Measurements from ENCODE around the gene FAM163B. TPM values are rescaled to one million over a fixed set of nuclear protein-coding genes. Genes with fewer than 3 reads are reported as not detected.

FAM163B gene
- total and polyA plus RNA-seq, 2 donors (not counting 1 experiment from before 2014, with no cell fraction given), result not detected

- ATAC-seq (ENCODE audit: low read depth), result no peak
- Histone ChIP-seq H3K27me3 (replicated peaks in 1 of 4; ENCODE audit: control extremely low read depth in 1 of 4, control insufficient read depth in 3 of 4, insufficient read depth in 4 of 4, low read length in 3 of 4) (peaks cover 0 to 8% (median 0%) of the 10 kb centered on the region in 4 experiments), H3K79me2 (ENCODE audit: control insufficient read depth, insufficient read depth, low read length) (no peaks in the 10 kb centered on the region), H2AFZ (ENCODE audit: insufficient read depth, low read depth, low read length, poor library complexity, severe bottlenecking) (no peak overlapping the region), H3K9ac (ENCODE audit: low read length) (no peak overlapping the region), H3K36me3 (replicated peaks in 1 of 2; ENCODE audit: control extremely low read depth in 1 of 2, control insufficient read depth in 1 of 2, extremely low read depth in 1 of 2, insufficient read depth in 2 of 2, low read length in 1 of 2) (no peaks in the 10 kb centered on the region), H3K27ac (ENCODE audit: low read length in 2 of 2) (no peak overlapping the region), H3K9me3 (ENCODE audit: control extremely low read depth in 1 of 3, control insufficient read depth in 2 of 3, insufficient read depth in 1 of 3, low read length in 2 of 3) (no peaks in the 10 kb centered on the region), H3K4me1 (ENCODE audit: control insufficient read depth in 2 of 2, insufficient read depth in 2 of 2, low read length in 2 of 2) (no peaks in the 10 kb centered on the region), H3K4me3 (ENCODE audit: control extremely low read depth in 1 of 5, extremely low read depth in 1 of 5, insufficient read depth in 1 of 5, low read depth in 2 of 5, low read length in 4 of 5) (no peak overlapping the region), H4K20me1 (ENCODE audit: control insufficient read depth, insufficient read depth, low read length, poor library complexity, severe bottlenecking) (no peaks in the 10 kb centered on the region), H3K4me2 (replicated peaks; ENCODE audit: low read depth, low read length, poor library complexity, severe bottlenecking) (no peak overlapping the region)
- no peak overlapping the region for H3K27ac Mint-ChIP-seq
- peaks cover 12% of the 10 kb centered on the region for H3K27me3 Mint-ChIP-seq
- H3K9me3 Mint-ChIP-seq (ENCODE audit: insufficient read depth), result no peaks in the 10 kb centered on the region
- no peak for DNase-seq
- 84% methylated on average over 7 of the region's 8 CpGs for WGBS (ENCODE audit: insufficient coverage)
- intact Hi-C loops (cut with micrococcal nuclease), result no loop called here
- no peak overlapping the region for H3K4me3 Mint-ChIP-seq
- ChIA-PET CTCF (no interaction called here), POLR2A (no interaction called here)
- H3K4me1 Mint-ChIP-seq, result no peaks in the 10 kb centered on the region
- TF ChIP-seq CTCF (IDR thresholded peaks at IDR 0.05), result no peak
- no peak for TF ChIP-seq EZH2 (IDR thresholded peaks at IDR 0.05; ENCODE audit: borderline replicate concordance, insufficient read depth, low read depth, low read length, poor library complexity, severe bottlenecking)
Measured at GRCh38 chr9:133638076-133638475, 28.9 kb upstream of the FAM163B start.

- CTCF ChIA-PET, result no interaction called here
- H4K20me1 ChIP-seq (ENCODE audit: control insufficient read depth, insufficient read depth, low read length, poor library complexity, severe bottlenecking), result no peaks in the 10 kb centered on the region
- ATAC-seq (ENCODE audit: low read depth), result no peak
Measured at GRCh38 chr9:133637451-133638055, 28.4 kb upstream of the FAM163B start.

More at GRCh38 chr9:133637451-133638055, 28.4 kb upstream of the FAM163B start:
- H3K4me1 Mint-ChIP-seq, result no peaks in the 10 kb centered on the region
- no peaks in the 10 kb centered on the region for H3K9me3 Mint-ChIP-seq (ENCODE audit: insufficient read depth)
- no peak for DNase-seq
- intact Hi-C loops (cut with micrococcal nuclease), result no loop called here
- no peaks in the 10 kb centered on the region for H3K79me2 ChIP-seq (ENCODE audit: control insufficient read depth, insufficient read depth, low read length)
- TF ChIP-seq EZH2 (IDR thresholded peaks at IDR 0.05; ENCODE audit: borderline replicate concordance, insufficient read depth, low read depth, low read length, poor library complexity, severe bottlenecking) (no peak), CTCF (IDR thresholded peaks at IDR 0.05) (no peak)
- H2AFZ ChIP-seq (ENCODE audit: insufficient read depth, low read depth, low read length, poor library complexity, severe bottlenecking), result no peak overlapping the region
- no peak overlapping the region for H3K27ac Mint-ChIP-seq
- peaks cover 0 to 8% (median 0%) of the 10 kb centered on the region in 4 experiments for H3K27me3 ChIP-seq (replicated peaks in 1 of 4; ENCODE audit: control extremely low read depth in 1 of 4, control insufficient read depth in 3 of 4, insufficient read depth in 4 of 4, low read length in 3 of 4)
- H3K36me3 ChIP-seq (replicated peaks in 1 of 2; ENCODE audit: control extremely low read depth in 1 of 2, control insufficient read depth in 1 of 2, extremely low read depth in 1 of 2, insufficient read depth in 2 of 2, low read length in 1 of 2), result no peaks in the 10 kb centered on the region
- no peak overlapping the region for H3K27ac ChIP-seq (ENCODE audit: low read length in 2 of 2)
- 89% methylated on average over 12 of the region's 12 CpGs for whole genome bisulfite sequencing (ENCODE audit: insufficient coverage)
- no peak overlapping the region for H3K9ac ChIP-seq (ENCODE audit: low read length)
- H3K27me3 Mint-ChIP-seq, result peaks cover 16% of the 10 kb centered on the region
- POLR2A ChIA-PET, result no interaction called here
- H3K4me3 Mint-ChIP-seq, result no peak overlapping the region
- no peaks in the 10 kb centered on the region for H3K4me1 ChIP-seq (ENCODE audit: control insufficient read depth in 2 of 2, insufficient read depth in 2 of 2, low read length in 2 of 2)
- no peak overlapping the region for H3K4me3 ChIP-seq (ENCODE audit: control extremely low read depth in 1 of 5, extremely low read depth in 1 of 5, insufficient read depth in 1 of 5, low read depth in 2 of 5, low read length in 4 of 5)
- H3K4me2 ChIP-seq (replicated peaks; ENCODE audit: low read depth, low read length, poor library complexity, severe bottlenecking), result no peak overlapping the region
- no peaks in the 10 kb centered on the region for H3K9me3 ChIP-seq (ENCODE audit: control extremely low read depth in 1 of 3, control insufficient read depth in 2 of 3, insufficient read depth in 1 of 3, low read length in 2 of 3)
